Measurements from ENCODE around the gene SERPINB10.
A peak's percentile ranks its signal among the peaks of the same experiment; 100 is the strongest.

SERPINB10 gene

GRCh38 chr18:63964908-63965307, 57.1 kb downstream of the SERPINB10 start:
- Histone ChIP-seq H3K4me3 (ENCODE audit: low read depth, low read length) (no peak overlapping the region), H3K36me3 (replicated peaks) (no peaks in the 10 kb centered on the region), H3K27ac (no peak overlapping the region), H3K27me3 (replicated peaks) (no peaks in the 10 kb centered on the region)
- TF ChIP-seq CTCF (IDR thresholded peaks at IDR 0.05; ENCODE audit: low read depth, low read length, missing control alignments), result no peak
- in situ Hi-C loops (cut with HindIII; ENCODE audit: low pct_ligation_motif_present, low sequenced_read_pairs), result no loop called here
- DNase-seq, result no peak

DNA sequence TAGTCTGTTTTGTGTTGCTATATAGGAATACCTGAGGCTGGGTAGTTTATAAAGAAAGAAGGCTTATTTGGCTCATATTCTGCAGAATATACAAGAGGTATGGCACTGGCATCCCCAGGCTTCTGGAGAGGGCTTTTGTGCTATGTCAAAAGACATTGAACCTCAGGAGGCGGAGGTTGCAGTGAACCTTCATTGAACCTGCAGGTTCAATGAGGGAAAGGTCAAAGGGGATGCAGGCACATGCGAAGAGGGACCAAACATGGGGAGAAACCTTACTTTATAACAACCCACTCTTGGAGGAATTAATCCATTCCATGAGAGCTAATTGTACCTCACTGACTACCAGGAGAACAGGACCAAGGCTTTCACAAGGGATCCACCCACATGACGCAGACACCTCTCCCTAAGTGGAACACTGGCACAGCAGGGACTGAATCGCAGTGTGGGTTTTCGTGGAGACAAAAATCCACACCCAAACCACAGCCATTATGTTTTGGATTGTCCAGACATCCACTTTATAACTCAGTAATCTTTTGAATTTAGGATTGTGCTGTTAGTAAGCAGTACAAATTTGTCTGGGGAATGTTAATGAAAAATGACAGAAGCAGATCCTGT, 58.1 kb downstream of the SERPINB10 start:
- TF ChIP-seq CTCF (IDR thresholded peaks at IDR 0.05; ENCODE audit: low read depth, low read length, missing control alignments), result no peak
- in situ Hi-C loops (cut with HindIII; ENCODE audit: low pct_ligation_motif_present, low sequenced_read_pairs), result no loop called here
- H3K27ac ChIP-seq, result no peak overlapping the region
- no peak for DNase-seq
- no peaks in the 10 kb centered on the region for H3K27me3 ChIP-seq (replicated peaks)
- no peaks in the 10 kb centered on the region for H3K36me3 ChIP-seq (replicated peaks)
- no peak overlapping the region for H3K4me3 ChIP-seq (ENCODE audit: low read depth, low read length)

DNA sequence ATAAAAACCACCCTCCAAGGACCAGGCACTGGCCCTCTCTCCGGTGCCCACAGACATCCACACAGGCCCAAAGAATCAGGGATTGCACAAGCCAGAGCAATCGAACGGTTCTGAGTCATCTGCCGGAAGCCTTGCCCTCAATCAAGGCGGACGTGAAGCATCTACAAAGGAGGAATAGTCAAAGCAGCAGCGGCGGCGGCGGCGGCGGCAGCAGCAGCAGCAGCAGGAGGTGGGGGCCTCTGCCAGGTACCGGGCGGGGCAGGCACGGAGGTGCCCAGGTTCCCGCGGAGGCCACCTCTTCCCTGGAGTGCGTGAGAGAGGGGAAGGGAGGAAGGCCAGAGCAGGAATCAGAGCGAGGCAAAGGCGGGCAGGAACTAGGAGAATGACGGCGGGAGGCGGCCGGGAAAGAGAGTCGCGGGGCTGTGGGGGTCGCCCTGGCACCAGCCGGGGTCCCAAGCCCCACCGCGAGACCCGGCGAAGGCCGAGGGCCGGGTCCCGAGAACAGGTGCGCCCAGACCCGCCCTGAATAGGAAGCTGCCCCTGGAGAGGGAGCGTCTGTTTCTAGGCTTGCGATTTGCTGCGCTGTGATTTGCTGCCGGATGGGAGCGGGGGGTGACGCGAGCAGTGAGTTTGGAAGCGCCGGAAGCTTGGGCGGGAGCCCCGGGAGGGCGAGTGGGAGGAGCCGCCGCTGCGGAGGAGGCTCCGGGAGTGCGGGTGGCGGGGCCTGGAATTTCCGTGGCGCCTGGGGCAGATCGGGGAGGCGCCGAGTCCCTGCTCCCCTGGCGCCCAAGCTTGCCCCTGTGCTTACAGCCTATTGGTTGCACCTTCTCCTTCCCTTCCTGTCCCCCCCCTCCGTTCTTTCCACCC, 62.4 kb downstream of the SERPINB10 start, which contains the start of gene SERPINB8:
Gene SERPINB8, plus strand, starts transcription at position 140 of the 867 bp plus-strand sequence. CDS start 8,228 bp downstream, outside the sequence.
- H3K27ac ChIP-seq, result peak within 1 kb of the TSS; percentile 89
- no peaks in the 10 kb centered on the region for H3K27me3 ChIP-seq (replicated peaks)
- no peaks in the 10 kb centered on the region for H3K36me3 ChIP-seq (replicated peaks)
- in situ Hi-C loops (cut with HindIII; ENCODE audit: low pct_ligation_motif_present, low sequenced_read_pairs), result no loop called here
- TF ChIP-seq CTCF (IDR thresholded peaks at IDR 0.05; ENCODE audit: low read depth, low read length, missing control alignments), result no peak
- peak; percentile 93 for DNase-seq
- H3K4me3 ChIP-seq (ENCODE audit: low read depth, low read length), result peak within 1 kb of the TSS; percentile 91

DNA sequence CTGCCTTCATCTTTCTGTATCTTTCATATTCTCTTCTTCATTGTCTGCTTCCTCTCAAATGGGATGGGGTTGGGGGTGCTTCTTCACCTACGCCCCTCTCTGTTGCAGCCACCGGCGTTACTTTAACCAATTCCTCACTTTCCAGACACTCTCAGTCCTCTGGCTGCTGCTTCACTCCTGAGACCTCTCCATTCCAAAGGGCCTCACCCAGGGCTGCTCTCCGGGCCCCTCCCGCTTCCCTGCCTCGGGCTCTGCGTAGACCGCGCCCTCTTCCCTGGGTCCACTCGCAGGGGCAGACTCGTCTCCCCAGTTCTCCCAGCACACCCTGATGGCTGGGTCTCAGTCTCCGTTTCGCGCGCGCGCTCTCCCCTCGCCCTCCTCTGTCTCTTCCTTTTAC, 63.0 kb downstream of the SERPINB10 start:
- no peaks in the 10 kb centered on the region for H3K36me3 ChIP-seq (replicated peaks)
- TF ChIP-seq CTCF (IDR thresholded peaks at IDR 0.05; ENCODE audit: low read depth, low read length, missing control alignments), result no peak
- in situ Hi-C loops (cut with HindIII; ENCODE audit: low pct_ligation_motif_present, low sequenced_read_pairs), result no loop called here
- no peaks in the 10 kb centered on the region for H3K27me3 ChIP-seq (replicated peaks)
- peak overlapping the region; percentile 91 for H3K4me3 ChIP-seq (ENCODE audit: low read depth, low read length)
- DNase-seq, result no peak
- peak overlapping the region; percentile 89 for H3K27ac ChIP-seq

GRCh38 chr18:63971320-63972001, 63.7 kb downstream of the SERPINB10 start:
- peak overlapping the region; percentile 91 for H3K4me3 ChIP-seq (ENCODE audit: low read depth, low read length)
- in situ Hi-C loops (cut with HindIII; ENCODE audit: low pct_ligation_motif_present, low sequenced_read_pairs), result no loop called here
- DNase-seq, result no peak
- peak overlapping the region; percentile 89 for H3K27ac ChIP-seq
- H3K27me3 ChIP-seq (replicated peaks), result no peaks in the 10 kb centered on the region
- no peaks in the 10 kb centered on the region for H3K36me3 ChIP-seq (replicated peaks)
- TF ChIP-seq CTCF (IDR thresholded peaks at IDR 0.05; ENCODE audit: low read depth, low read length, missing control alignments), result no peak
